Vagina (tissue), 2 donors: ENCODE measurements around the gene TIAL1.

Experiments used
- CTCF ChIP-seq, 3 experiments: fragments of 450-650 bp in 2 of 3; fragments of 200-600 bp in 1 of 3; sonication (generic) in 1 of 3; IDR thresholded peaks; one replicate each; pipeline ENCODE4 v1.5.1; 2017 to 2019; ENCODE audit warnings: antibody characterized with exemption in 3 of 3, mild to moderate bottlenecking in 2 of 3, moderate library complexity in 2 of 3
- POLR2A ChIP-seq, 2 donors: fragments of 450-650 bp; IDR thresholded peaks; one replicate each; pipeline ENCODE4 v1.6.1; 2017; ENCODE audit warnings: antibody characterized with exemption in 2 of 2, mild to moderate bottlenecking in 2 of 2, moderate library complexity in 2 of 2
- POLR2AphosphoS5 ChIP-seq, 2 donors: sonication (generic); formaldehyde crosslinking; IDR thresholded peaks; one replicate each; pipeline ENCODE4 v1.9.0; 2017; ENCODE audit warnings: antibody characterized with exemption in 2 of 2, mild to moderate bottlenecking in 2 of 2, low read depth in 1 of 2; ENCODE audit not compliant: insufficient read depth in 1 of 2

- TF ChIP-seq POLR2AphosphoS5 (IDR thresholded peaks at IDR 0.05; ENCODE audit: insufficient read depth in 1 of 2, low read depth in 1 of 2) (no peak), CTCF (IDR thresholded peaks at IDR 0.05) (no peak), POLR2A (IDR thresholded peaks at IDR 0.05) (no peak)
Measured at GRCh38 chr10:119533473-119533872, 63.3 kb downstream of the TIAL1 start.
